GM12878 (cell line): Measurements from ENCODE around the gene TACC2. TPM values are rescaled to one million over a fixed set of nuclear protein-coding genes. Genes with fewer than 3 reads are reported as not detected.

ENCODE experiments used
- ATAC-seq: fragments of 200-7000 bp; cut with Tn5 transposase; 3 replicates; pipeline ENCODE4 v1.9.1; 2020; ENCODE audit warnings: mild to moderate bottlenecking, moderate library complexity
- BruUV-seq: library from RNA; stranded (reverse); fragments of 400-500 nt; replicated peaks from 2 replicates; lab custom pipeline; 2021; lab: Mats Ljungman, UMichigan
- CTCF ChIA-PET: fragments of 300-600 bp; sonication (Branson Sonifier 250); formaldehyde crosslinking; extraction: SDS; loops from one replicate; lab custom pipeline; 2021; ENCODE audit warnings: inconsistent platforms; lab: Yijun Ruan, JAX
- POLR2A ChIA-PET: fragments of 350-600 bp; formaldehyde crosslinking; extraction: SDS; loops from one replicate; lab custom pipeline; 2021; ENCODE audit warnings: inconsistent platforms; lab: Charles Lee
- RAD21 ChIA-PET: fragments of 300-600 bp; sonication (Branson Sonifier 250); formaldehyde crosslinking; loops from one replicate; lab custom pipeline; 2023; ENCODE audit warnings: antibody characterized with exemption; ENCODE audit not compliant: unreplicated experiment; lab: Charles Lee
- SMC1A ChIA-PET: fragments of 300-600 bp; sonication (Branson Sonifier 250); formaldehyde crosslinking; loops from one replicate; lab custom pipeline; 2023; ENCODE audit not compliant: unreplicated experiment, uncharacterized antibody; lab: Charles Lee
- DNase-seq: peaks from one replicate; pipeline ENCODE4 v3.0.0-alpha.2; 2011; ENCODE audit warnings: low read depth, low spot score
- FAIRE-seq: peaks from 3 replicates; lab custom pipeline; 2011; peaks lifted over from hg19 to GRCh38; lab: Jason Lieb, UNC
- H2AFZ ChIP-seq: 2 replicates; pipeline ENCODE4 v1.6.0; 2011; ENCODE audit warnings: low read depth, low read length, control low read depth; ENCODE audit not compliant: control insufficient read depth
- H3K27ac ChIP-seq: 2 replicates; pipeline ENCODE4 v1.5.1; 2011; ENCODE audit warnings: control low read depth; ENCODE audit not compliant: control insufficient read depth, insufficient read depth
- H3K27me3 ChIP-seq, 2 experiments: replicated peaks in 1 of 2; 2 replicates each; pipeline versions ENCODE4 v1.6.0 to v1.6.1; 2011; ENCODE audit warnings: low read length in 1 of 2; ENCODE audit not compliant: control insufficient read depth in 2 of 2, insufficient read depth in 2 of 2
- H3K36me3 ChIP-seq, 2 experiments: 2 replicates each; pipeline ENCODE4 v1.5.1; 2011; ENCODE audit warnings: low read length in 1 of 2; ENCODE audit not compliant: control insufficient read depth in 2 of 2, insufficient read depth in 2 of 2
- H3K4me1 ChIP-seq: 2 replicates; pipeline ENCODE4 v1.6.1; 2011; ENCODE audit warnings: mild to moderate bottlenecking, low read length, moderate library complexity, mixed read lengths; ENCODE audit not compliant: control insufficient read depth, insufficient read depth
- H3K4me2 ChIP-seq: 2 replicates; pipeline ENCODE4 v1.6.0; 2011; ENCODE audit warnings: control low read depth; ENCODE audit not compliant: control insufficient read depth, insufficient read depth
- H3K4me3 ChIP-seq: fragments of 200-600 bp; sonication (generic); 2 replicates; pipeline ENCODE4 v1.5.1; 2016
- H3K79me2 ChIP-seq: 2 replicates; pipeline ENCODE4 v1.6.0; 2011; ENCODE audit warnings: low read length; ENCODE audit not compliant: control insufficient read depth, insufficient read depth
- H3K9ac ChIP-seq: 2 replicates; pipeline ENCODE4 v1.8.0; 2011; ENCODE audit warnings: low read length, control low read depth, mixed read lengths; ENCODE audit not compliant: control insufficient read depth, insufficient read depth
- H3K9me3 ChIP-seq: replicated peaks from 3 replicates; pipeline ENCODE4 v1.5.1; 2011; ENCODE audit warnings: mild to moderate bottlenecking, low read length; ENCODE audit not compliant: control insufficient read depth, insufficient read depth
- H4K20me1 ChIP-seq: 2 replicates; pipeline ENCODE4 v1.6.0; 2011; ENCODE audit not compliant: control insufficient read depth, insufficient read depth
- ATF7 ChIP-seq: fragments of 450-650 bp; IDR thresholded peaks from 2 replicates; pipeline ENCODE4 v1.6.1; 2016; ENCODE audit warnings: low read depth, mild to moderate bottlenecking
- CHD4 ChIP-seq: fragments of 200-600 bp; sonication (generic); IDR thresholded peaks from 2 replicates; pipeline ENCODE4 v1.6.1; 2016; ENCODE audit warnings: mild to moderate bottlenecking
- ESRRA ChIP-seq: IDR thresholded peaks from 2 replicates; pipeline ENCODE4 v1.6.1; 2012; ENCODE audit warnings: mild to moderate bottlenecking, low read length, improper control_type of control experiment
- IRF3 ChIP-seq: fragments of 450-650 bp; IDR thresholded peaks from 2 replicates; pipeline ENCODE4 v1.6.1; 2014; ENCODE audit warnings: mild to moderate bottlenecking
- KAT2A ChIP-seq: conservative IDR thresholded peaks from 2 replicates; pipeline ENCODE4 v1.6.1; 2011; ENCODE audit warnings: low read depth, low read length; ENCODE audit not compliant: control insufficient read depth
- MEF2A ChIP-seq: IDR thresholded peaks from 2 replicates; pipeline ENCODE4 v1.6.1; 2011; ENCODE audit warnings: low read depth, mild to moderate bottlenecking, low read length, moderate library complexity; ENCODE audit not compliant: insufficient read depth
- MXI1 ChIP-seq: fragments of 150-350 bp; IDR thresholded peaks from 2 replicates; pipeline ENCODE4 v1.6.1; 2011; ENCODE audit warnings: low read depth, mild to moderate bottlenecking, inconsistent platforms, low read length, improper control_type of control experiment
- NR2C1 ChIP-seq: fragments of 450-650 bp; IDR thresholded peaks from 2 replicates; pipeline ENCODE4 v1.6.1; 2017; ENCODE audit warnings: antibody characterized with exemption, mild to moderate bottlenecking, moderate library complexity
- POLR2AphosphoS2 ChIP-seq: IDR thresholded peaks from 2 replicates; pipeline ENCODE4 v1.6.1; 2011; ENCODE audit warnings: low read depth, mild to moderate bottlenecking, low read length, improper control_type of control experiment, moderate library complexity
- POLR2AphosphoS5 ChIP-seq: IDR thresholded peaks from 2 replicates; pipeline ENCODE4 v1.6.1; 2011; ENCODE audit warnings: mild to moderate bottlenecking, low read length, inconsistent platforms
- SP1 ChIP-seq: IDR thresholded peaks from one replicate; pipeline ENCODE4 v1.6.1; 2011; ENCODE audit warnings: low read depth, low read length
- SRF ChIP-seq, 2 experiments: IDR thresholded peaks; 2 replicates each; pipeline ENCODE4 v1.6.1; 2011; ENCODE audit warnings: low read depth in 2 of 2, low read length in 2 of 2, mild to moderate bottlenecking in 1 of 2, moderate library complexity in 1 of 2
- STAT3 ChIP-seq: IDR thresholded peaks from 2 replicates; pipeline ENCODE4 v1.6.1; 2011; ENCODE audit warnings: low read depth, low read length, improper control_type of control experiment
- ZNF274 ChIP-seq: IDR thresholded peaks from one replicate; pipeline ENCODE4 v1.8.0; 2011; ENCODE audit not compliant: insufficient read length, insufficient read depth
- ZNF384 ChIP-seq: IDR thresholded peaks from 2 replicates; pipeline ENCODE4 v1.6.1; 2012; ENCODE audit warnings: low read depth, mild to moderate bottlenecking, low read length, improper control_type of control experiment, borderline replicate concordance
- ZNF687 ChIP-seq: fragments of 450-650 bp; IDR thresholded peaks from 2 replicates; pipeline ENCODE4 v1.6.1; 2017; ENCODE audit warnings: mild to moderate bottlenecking, moderate library complexity
- WGBS: methylation state at CpG from one replicate; pipeline ENCODE4 v1.1.6; 2016; ENCODE audit warnings: low lambda C conversion rate; ENCODE audit not compliant: insufficient replicate concordance, insufficient coverage; ENCODE audit errors: missing lambda C conversion rate; 5-methylcytosine and 5-hydroxymethylcytosine counted together
- in situ Hi-C: fragments of 300-500 bp; cut with MboI; formaldehyde crosslinking; loops from 9 replicates; pipeline ENCODE4 v1.14.3; 2018; ENCODE audit warnings: mixed read lengths
- intact Hi-C: fragments of 100-400 bp; cut with micrococcal nuclease; formaldehyde crosslinking; loops from one replicate; pipeline ENCODE4 v1.14.2; 2022; ENCODE audit not compliant: unreplicated experiment
- polyA plus RNA-seq, 11 experiments: library from polyadenylated mRNA; depleted of rRNA in 4 of 11; unstranded in 6 of 11; stranded (reverse) in 5 of 11; fragments of >200 nt; fragmentation: Nextera tagmentation in 4 of 11; fragmentation: Illumina TruSeq in 1 of 11; extraction: Ambion mirVana in 4 of 11; extraction: Trizol in 1 of 11; gene quantifications; 1 replicate in 1 of 11; 2 replicates in 10 of 11; pipeline versions ENCODE4 v1.2.1 to v1.2.3, GENCODE V29; 2011 to 2016; ENCODE audit warnings: inconsistent platforms in 2 of 11, missing spikeins in 2 of 11, low read depth in 1 of 11
- total RNA-seq, 4 experiments: library from RNA; depleted of rRNA in 3 of 4; stranded (reverse); fragments of >200 nt in 3 of 4; fragmentation: Illumina TruSeq in 1 of 4; extraction: Trizol in 1 of 4; gene quantifications; 2 replicates each; pipeline versions ENCODE4 v1.2.1 to v1.2.3, GENCODE V29; 2013 to 2021

Gene TACC2
- total and polyA plus RNA-seq, 10 of the 15 experiments (the other 5 are each of a cell fraction or from before 2014, with no cell fraction given), result 0.07 to 0.64 (median 0.13) TPM; not detected in 5

- TF ChIP-seq SRF (IDR thresholded peaks at IDR 0.05; ENCODE audit: low read depth in 2 of 2, low read length in 2 of 2), result no peak
- TF ChIP-seq ZNF687, result no peak
- TF ChIP-seq, all 136 proteins: peak for 0
Observed at GRCh38 chr10:122140941-122141623, 152.1 kb downstream of the TACC2 start (continued).

- no peaks in the 10 kb centered on the region for H3K9me3 ChIP-seq
- no peak for ATAC-seq
- ChIA-PET CTCF (interaction anchor here (1.2 kb wide), 1 partner anchor 294 kb away, joined by 3 read pairs; no protein-coding TSS in a partner anchor), RAD21 (no interaction called here), POLR2A (interaction anchor here (0.6 kb wide), 1 partner anchor 42 kb away, joined by 3 read pairs; no protein-coding TSS in a partner anchor), SMC1A (no interaction called here)
- no peaks in the 10 kb centered on the region for H3K79me2 ChIP-seq
- no peak overlapping the region for H3K9ac ChIP-seq
- 0 out of 4 replicates have a peak, but pooled peaks cover 0 to 2% of the 10 kb centered on the region in 2 experiments for H3K27me3 ChIP-seq
- H3K4me1 ChIP-seq, result no peaks in the 10 kb centered on the region
- no peaks in the 10 kb centered on the region; a peak in 1 of 4 replicates for H3K36me3 ChIP-seq
- H3K4me2 ChIP-seq, result no peak overlapping the region
- intact Hi-C loops, result loop anchor here (10.0 kb wide), 1 partner anchor 293 kb away; no protein-coding TSS in a partner anchor
- H2AFZ ChIP-seq, result no peak overlapping the region
- in situ Hi-C loops, result no loop called here
- no peaks in the 10 kb centered on the region for H4K20me1 ChIP-seq
- no peak for FAIRE-seq
- H3K27ac ChIP-seq, result no peak overlapping the region
- no TSS peak for BruUV-seq
- 21% methylated on average over 15 of the region's 15 CpGs for WGBS
- DNase-seq, result no peak
- H3K4me3 ChIP-seq, result no peak overlapping the region
- TF ChIP-seq ZNF384 (no peak), IRF3 (no peak), ATF7 (no peak), ESRRA (no peak), CHD4 (no peak), KAT2A (no peak), SP1 (no peak), POLR2AphosphoS5 (no peak), MEF2A (no peak), STAT3 (no peak), POLR2AphosphoS2 (no peak), ZNF274 (no peak), NR2C1 (no peak), MXI1 (no peak)
Observed at GRCh38 chr10:122141821-122142640, 153.1 kb downstream of the TACC2 start.
